ENCODE data around the gene HOXC12.

The HOXC12 gene

DNA sequence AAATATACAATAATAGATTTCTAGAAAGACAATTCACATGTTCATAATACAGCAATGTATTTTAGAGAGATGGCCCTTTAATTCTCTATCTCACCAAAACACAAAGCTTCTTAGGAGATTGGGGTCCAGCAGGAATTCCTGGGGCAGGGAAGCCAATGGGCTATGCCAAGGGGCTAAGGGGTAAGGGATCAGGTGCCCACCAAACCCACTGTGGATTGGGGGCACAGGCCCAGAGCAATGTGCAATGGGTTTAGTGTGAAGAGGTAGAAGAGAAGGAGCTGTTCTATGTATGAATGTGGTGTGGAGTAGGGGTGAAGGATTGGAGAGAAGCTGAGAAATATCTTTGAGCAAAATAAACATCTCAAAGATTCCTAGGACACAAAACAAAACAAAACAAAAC, 13.5 kb upstream of the HOXC12 start:
- Histone ChIP-seq H3K36me3 (no peaks in the 10 kb centered on the region), H3K4me3 (no peak overlapping the region), H3K9ac (no peak overlapping the region), H3K4me2 (no peak overlapping the region), H4K20me1 (peaks cover 81% of the 10 kb centered on the region), H3K9me3 (peaks cover 59% of the 10 kb centered on the region), H3K4me1 (no peaks in the 10 kb centered on the region), H3K27ac (no peak overlapping the region), H3K27me3 (peaks cover 100% of the 10 kb centered on the region)
- no peak for TF ChIP-seq Cebpa-rat (IDR thresholded peaks at IDR 0.05)

DNA sequence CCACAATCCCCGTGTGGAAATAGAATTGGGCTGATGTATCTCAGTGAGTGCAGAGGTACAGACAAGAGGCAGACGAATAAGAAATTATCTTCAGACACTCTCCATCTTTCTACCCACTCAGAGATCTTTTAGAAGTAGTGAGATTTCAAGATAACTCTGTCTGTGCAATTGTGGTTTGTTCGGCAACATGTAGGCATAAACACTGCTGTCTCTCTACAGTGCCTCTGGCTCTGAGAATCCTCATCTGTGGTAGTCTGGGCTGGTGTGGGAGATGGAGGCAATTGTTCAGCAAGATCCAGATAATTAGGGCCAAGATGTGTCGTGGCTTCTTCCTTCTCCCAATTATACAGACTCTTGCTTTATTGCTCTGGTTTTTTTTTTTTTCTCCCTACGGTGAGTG, 13.0 kb upstream of the HOXC12 start:
- Histone ChIP-seq H3K9ac (no peak overlapping the region), H3K9me3 (peaks cover 59% of the 10 kb centered on the region), H3K36me3 (no peaks in the 10 kb centered on the region), H3K4me1 (no peaks in the 10 kb centered on the region), H3K27me3 (peaks cover 100% of the 10 kb centered on the region), H3K27ac (no peak overlapping the region), H4K20me1 (peaks cover 82% of the 10 kb centered on the region), H3K4me3 (no peak overlapping the region), H3K4me2 (no peak overlapping the region)
- no peak for TF ChIP-seq Cebpa-rat (IDR thresholded peaks at IDR 0.05)

DNA sequence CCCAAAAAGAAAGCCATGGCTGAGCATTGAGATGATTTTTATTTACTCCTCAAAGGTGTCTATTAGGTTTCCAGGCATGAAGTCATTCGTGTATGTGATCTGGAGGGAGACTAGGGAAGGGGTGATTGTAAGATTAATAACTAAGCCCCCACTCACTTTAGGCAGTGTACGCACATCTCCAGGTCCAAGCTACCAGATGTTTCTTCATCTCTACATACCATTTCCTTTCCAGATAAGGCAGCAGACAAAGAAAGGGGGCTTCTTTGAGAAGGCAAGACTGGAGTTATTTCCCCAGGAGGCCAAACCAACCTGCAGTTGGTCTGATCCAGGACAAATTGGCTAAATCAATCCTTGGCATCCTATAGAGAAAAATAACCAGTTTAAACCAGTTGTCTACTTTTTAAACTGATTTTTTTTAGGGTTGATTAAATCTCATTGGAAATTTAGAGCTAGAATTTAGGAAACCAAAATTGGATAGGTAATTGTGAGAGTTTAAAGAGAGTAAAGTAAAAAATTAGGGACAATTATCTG, 12.2 kb upstream of the HOXC12 start:
- peaks cover 100% of the 10 kb centered on the region for H3K27me3 ChIP-seq
- peaks cover 59% of the 10 kb centered on the region for H3K9me3 ChIP-seq
- H4K20me1 ChIP-seq = peaks cover 81% of the 10 kb centered on the region
- no peak overlapping the region for H3K4me2 ChIP-seq
- H3K4me3 ChIP-seq = no peak overlapping the region
- TF ChIP-seq Cebpa-rat (IDR thresholded peaks at IDR 0.05) = no peak
- no peak overlapping the region for H3K9ac ChIP-seq
- H3K4me1 ChIP-seq = no peaks in the 10 kb centered on the region
- no peaks in the 10 kb centered on the region for H3K36me3 ChIP-seq
- no peak overlapping the region for H3K27ac ChIP-seq

DNA sequence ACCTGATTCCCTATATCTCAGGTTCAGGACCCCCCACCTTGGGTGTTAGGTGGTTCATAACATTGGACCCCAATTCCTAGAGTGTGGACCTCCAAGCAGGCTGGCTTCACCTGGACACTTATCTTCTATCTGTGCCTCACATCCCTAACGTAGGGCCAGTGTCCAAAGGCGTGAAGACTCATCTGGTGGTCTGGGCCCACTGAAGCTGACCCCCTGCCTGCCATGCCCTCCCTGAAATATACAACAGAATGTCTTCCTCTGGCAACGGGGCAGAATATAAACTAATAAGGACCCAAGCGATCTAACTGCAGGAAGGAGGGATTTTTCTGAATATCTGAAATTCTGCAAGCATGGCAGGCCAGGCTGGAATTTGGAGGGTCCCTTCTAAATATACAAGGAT, 10.5 kb upstream of the HOXC12 start:
- H4K20me1 ChIP-seq = peaks cover 84% of the 10 kb centered on the region

DNA sequence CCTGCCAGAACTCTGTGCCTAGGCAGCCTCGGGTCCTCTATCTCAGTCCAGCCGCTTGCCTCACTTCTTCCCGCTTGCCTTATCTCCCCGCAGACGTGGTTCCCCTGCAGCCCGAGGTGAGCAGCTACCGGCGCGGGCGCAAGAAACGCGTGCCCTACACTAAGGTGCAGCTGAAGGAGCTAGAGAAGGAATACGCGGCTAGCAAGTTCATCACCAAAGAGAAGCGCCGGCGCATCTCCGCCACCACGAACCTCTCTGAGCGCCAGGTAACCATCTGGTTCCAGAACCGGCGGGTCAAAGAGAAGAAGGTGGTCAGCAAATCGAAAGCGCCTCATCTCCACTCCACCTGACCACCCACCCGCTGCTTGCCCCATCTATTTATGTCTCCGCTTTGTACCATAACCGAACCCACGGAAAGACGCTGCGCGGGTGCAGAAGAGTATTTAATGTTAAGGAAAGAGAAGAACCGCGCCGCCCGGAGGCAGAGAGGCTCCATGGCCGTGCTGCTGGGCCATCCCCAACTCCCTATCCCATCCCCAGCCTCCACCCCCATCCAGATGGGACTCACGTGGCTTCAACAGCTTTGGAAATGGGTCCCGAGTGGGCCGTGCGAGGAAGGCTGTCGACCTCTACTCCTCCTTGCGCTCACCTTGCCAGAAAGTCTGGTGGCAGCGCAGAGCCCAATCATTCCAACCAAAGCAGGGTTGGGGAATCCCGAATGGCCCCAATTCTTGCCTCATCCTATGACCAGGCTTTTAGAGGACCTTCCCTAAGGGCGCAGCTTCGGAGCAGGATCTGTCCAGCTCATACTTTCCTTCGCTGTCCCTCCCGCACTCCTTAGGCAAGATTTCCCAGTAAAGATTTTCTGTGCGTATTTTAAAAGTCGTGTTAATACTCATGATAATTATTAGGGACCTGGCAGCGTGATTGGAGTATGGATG, 9.5 kb upstream of the HOXC12 start:
- TF ChIP-seq Cebpa-rat (IDR thresholded peaks at IDR 0.05) = no peak
- Histone ChIP-seq H3K27me3 (peaks cover 100% of the 10 kb centered on the region), H3K9me3 (peaks cover 43% of the 10 kb centered on the region), H3K36me3 (no peaks in the 10 kb centered on the region), H3K4me3 (no peak overlapping the region), H3K4me2 (no peak overlapping the region), H3K4me1 (no peaks in the 10 kb centered on the region), H4K20me1 (peaks cover 84% of the 10 kb centered on the region), H3K27ac (no peak overlapping the region), H3K9ac (no peak overlapping the region)

More for the DNA sequence above, 10.5 kb upstream of the HOXC12 start:
- Histone ChIP-seq H3K9ac (no peak overlapping the region), H3K9me3 (peaks cover 44% of the 10 kb centered on the region), H3K4me1 (no peaks in the 10 kb centered on the region), H3K27me3 (peaks cover 100% of the 10 kb centered on the region), H3K27ac (no peak overlapping the region), H3K36me3 (no peaks in the 10 kb centered on the region), H3K4me3 (no peak overlapping the region), H3K4me2 (no peak overlapping the region)
- TF ChIP-seq Cebpa-rat (IDR thresholded peaks at IDR 0.05) = no peak

DNA sequence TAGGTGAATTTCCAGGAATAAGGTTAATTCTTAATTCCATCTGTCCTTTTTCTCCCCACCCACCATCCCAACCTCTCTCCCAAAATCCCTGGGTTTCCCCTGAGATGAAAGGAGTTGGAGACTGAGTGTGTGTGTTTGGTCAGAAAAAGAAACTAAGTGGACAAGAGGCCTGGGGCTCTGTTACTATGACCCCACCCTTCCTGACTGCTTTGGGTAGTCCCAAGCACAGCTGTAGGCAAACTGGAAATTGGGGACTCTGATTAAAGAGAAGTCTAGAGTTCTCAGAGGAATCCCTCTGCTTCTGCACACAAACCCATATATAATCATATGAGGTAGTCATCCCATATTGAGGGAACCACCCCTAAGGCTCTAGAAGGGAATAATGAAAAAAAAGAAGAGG, 7.0 kb upstream of the HOXC12 start:
- H3K4me2 ChIP-seq = no peak overlapping the region
- no peak overlapping the region for H3K4me3 ChIP-seq
- H3K36me3 ChIP-seq = no peaks in the 10 kb centered on the region
- no peak for TF ChIP-seq Cebpa-rat (IDR thresholded peaks at IDR 0.05)
- H3K27ac ChIP-seq = no peak overlapping the region
- H3K4me1 ChIP-seq = no peaks in the 10 kb centered on the region
- no peak overlapping the region for H3K9ac ChIP-seq
- peaks cover 100% of the 10 kb centered on the region for H3K27me3 ChIP-seq
- peaks cover 35% of the 10 kb centered on the region for H3K9me3 ChIP-seq
- peaks cover 99% of the 10 kb centered on the region for H4K20me1 ChIP-seq

DNA sequence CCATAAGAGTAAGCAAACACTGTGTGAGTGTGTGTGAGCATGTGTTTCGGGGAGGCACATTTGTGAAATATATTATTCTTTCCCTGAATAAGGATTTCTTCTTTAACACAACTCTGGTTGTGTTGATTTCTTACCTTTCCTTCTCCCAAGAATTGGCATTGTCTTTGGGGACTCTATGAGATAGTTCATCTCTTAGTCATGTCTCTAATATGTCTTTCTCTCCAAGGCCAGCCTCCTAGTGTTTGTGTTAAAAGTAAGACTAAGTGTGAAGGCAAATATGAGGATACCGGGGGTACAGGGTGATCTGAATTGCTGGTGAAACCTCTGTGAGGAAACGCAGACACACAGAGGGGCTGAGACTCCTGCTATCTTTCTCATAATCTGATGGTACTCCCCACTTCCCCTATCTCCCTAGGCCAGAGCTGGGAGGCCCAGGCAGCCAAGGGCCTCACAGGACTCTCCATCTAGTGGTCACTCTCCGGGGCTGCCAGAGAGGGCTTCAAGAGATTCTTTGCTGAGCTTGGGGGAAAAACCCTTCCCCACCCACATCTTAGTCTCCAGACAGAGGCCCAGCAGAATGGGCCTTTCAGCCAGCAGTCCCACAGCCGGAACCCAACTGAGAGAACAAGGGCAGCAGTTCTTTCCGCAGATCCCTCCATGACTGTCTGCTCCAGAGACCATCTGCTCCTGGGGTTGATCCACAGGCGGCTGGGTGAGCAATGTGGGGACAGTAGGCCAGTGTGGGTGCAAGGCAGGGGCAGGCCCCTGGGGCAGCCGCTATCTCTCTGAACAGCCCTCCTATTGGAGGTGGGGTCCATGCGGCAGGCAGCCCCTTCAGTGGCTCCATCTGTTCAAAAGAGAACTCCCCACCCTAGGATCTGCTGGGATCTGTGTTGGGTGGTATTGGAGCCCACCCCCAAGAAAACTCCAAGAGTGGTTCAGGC, 5.8 kb upstream of the HOXC12 start:
- no peak for TF ChIP-seq Cebpa-rat (IDR thresholded peaks at IDR 0.05)
- H3K4me2 ChIP-seq = no peak overlapping the region
- peaks cover 99% of the 10 kb centered on the region for H4K20me1 ChIP-seq
- H3K4me3 ChIP-seq = no peak overlapping the region
- no peaks in the 10 kb centered on the region for H3K36me3 ChIP-seq
- H3K27ac ChIP-seq = no peak overlapping the region
- peaks cover 28% of the 10 kb centered on the region for H3K9me3 ChIP-seq
- H3K9ac ChIP-seq = no peak overlapping the region
- H3K27me3 ChIP-seq = peaks cover 100% of the 10 kb centered on the region
- H3K4me1 ChIP-seq = no peaks in the 10 kb centered on the region

DNA sequence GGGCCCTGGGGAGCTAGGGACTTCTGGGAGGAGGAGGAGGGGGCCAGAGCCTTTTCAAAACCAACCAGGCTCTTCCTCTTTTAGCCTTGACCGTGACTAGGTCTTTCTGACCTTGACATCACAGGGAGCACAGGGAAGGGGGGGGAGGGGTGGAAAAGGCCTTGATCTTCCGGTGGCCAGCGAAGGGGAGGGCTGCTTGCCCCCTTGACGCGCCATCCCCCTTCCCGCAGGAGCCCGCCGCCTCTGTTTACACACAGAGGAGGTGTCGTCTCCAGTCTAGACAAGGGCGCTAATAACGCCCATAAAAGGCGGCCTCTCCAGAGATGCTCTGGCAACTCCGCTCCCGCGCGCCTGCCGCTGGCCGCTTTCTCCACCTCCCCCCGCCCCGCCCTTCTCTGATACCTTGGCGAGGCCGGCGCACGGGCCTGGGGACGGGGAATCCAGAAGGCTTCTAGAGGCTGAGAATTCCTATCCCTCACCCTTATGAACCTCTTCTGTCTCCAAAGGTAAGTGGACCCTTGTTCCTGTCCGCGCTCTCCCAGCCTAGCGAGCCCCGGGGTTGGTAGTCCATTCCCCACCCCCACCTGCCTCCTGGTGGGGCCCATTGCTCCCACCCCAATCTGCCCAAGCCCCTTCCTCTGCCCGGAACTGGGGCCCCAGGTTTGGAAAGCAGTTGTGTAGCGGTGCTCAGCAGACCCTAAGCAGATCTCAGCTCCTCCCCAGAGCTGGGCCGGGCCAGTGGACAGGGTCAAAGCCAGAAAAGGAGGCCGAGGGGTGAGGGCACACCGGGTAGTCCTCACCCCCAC, 4.9 kb upstream of the HOXC12 start:
- Histone ChIP-seq H4K20me1 (peaks cover 99% of the 10 kb centered on the region), H3K4me2 (no peak overlapping the region), H3K9ac (no peak overlapping the region), H3K4me1 (no peaks in the 10 kb centered on the region), H3K27ac (no peak overlapping the region), H3K36me3 (no peaks in the 10 kb centered on the region), H3K4me3 (no peak overlapping the region), H3K27me3 (peaks cover 100% of the 10 kb centered on the region), H3K9me3 (peaks cover 25% of the 10 kb centered on the region)
- TF ChIP-seq Cebpa-rat (IDR thresholded peaks at IDR 0.05) = no peak

DNA sequence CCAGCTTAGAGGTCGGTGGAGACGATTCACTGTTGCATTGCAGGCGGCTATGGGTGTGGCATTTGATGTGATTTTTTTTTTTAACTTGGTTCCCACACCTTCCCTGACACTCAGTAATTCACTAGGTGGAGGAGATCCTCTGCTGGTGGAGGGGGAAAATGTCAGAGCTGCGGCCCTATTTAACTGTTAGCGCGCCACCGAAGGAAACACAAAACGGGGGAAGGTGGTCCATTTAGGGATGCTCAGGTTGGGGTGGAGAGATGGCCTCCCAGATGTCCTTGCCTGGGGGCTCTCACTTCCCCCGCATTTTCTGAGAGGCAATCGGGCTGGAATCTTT, 4.3 kb upstream of the HOXC12 start:
- no peak for TF ChIP-seq Cebpa-rat (IDR thresholded peaks at IDR 0.05)
- no peak overlapping the region for H3K27ac ChIP-seq
- H3K27me3 ChIP-seq = peaks cover 100% of the 10 kb centered on the region
- peaks cover 25% of the 10 kb centered on the region for H3K9me3 ChIP-seq
- no peak overlapping the region for H3K4me2 ChIP-seq
- peaks cover 99% of the 10 kb centered on the region for H4K20me1 ChIP-seq
- H3K4me1 ChIP-seq = no peaks in the 10 kb centered on the region
- no peaks in the 10 kb centered on the region for H3K36me3 ChIP-seq
- H3K4me3 ChIP-seq = no peak overlapping the region
- no peak overlapping the region for H3K9ac ChIP-seq
